HEK293 (cell line): Measurements from ENCODE around the gene EPHA4.

ENCODE experiments used
- CTCF ChIA-PET: fragments of 350-600 bp; formaldehyde crosslinking; extraction: SDS; loops from one replicate; lab custom pipeline; 2021; ENCODE audit warnings: antibody characterized with exemption; lab: Yijun Ruan, JAX
- POLR2A ChIA-PET: fragments of 300-600 bp; formaldehyde crosslinking; extraction: SDS; loops from one replicate; lab custom pipeline; 2020; ENCODE audit warnings: antibody characterized with exemption, inconsistent platforms; lab: Yijun Ruan, JAX
- H3K27ac ChIP-seq: fragments of 200-500 bp; sonication (Bioruptor generic); 2 replicates; pipeline ENCODE4 v1.5.1; 2014; ENCODE audit warnings: low read depth, low read length, control low read depth, inconsistent platforms; ENCODE audit errors: extremely low read depth
- H3K36me3 ChIP-seq, 2 experiments: fragments of 200-500 bp in 1 of 2; sonication (Bioruptor generic) in 1 of 2; 1 replicate in 1 of 2; 2 replicates in 1 of 2; pipeline ENCODE4 v1.5.1; 2014 to 2017; ENCODE audit warnings: inconsistent platforms in 2 of 2, low read length in 2 of 2; ENCODE audit not compliant: control insufficient read depth in 2 of 2, insufficient read depth in 1 of 2
- H3K4me1 ChIP-seq: fragments of 200-500 bp; sonication (Bioruptor generic); 2 replicates; pipeline ENCODE4 v1.5.1; 2014; ENCODE audit warnings: mild to moderate bottlenecking, low read length, inconsistent platforms; ENCODE audit not compliant: control insufficient read depth, insufficient read depth
- H3K4me3 ChIP-seq: 2 replicates; pipeline ENCODE4 v1.5.1; 2011; ENCODE audit warnings: low read depth, mild to moderate bottlenecking, control low read depth, low read length, moderate library complexity
- H3K9me3 ChIP-seq: fragments of 200-500 bp; sonication (Bioruptor generic); 2 replicates; pipeline ENCODE4 v1.5.1; 2014; ENCODE audit warnings: low read depth, low read length, inconsistent platforms; ENCODE audit not compliant: control insufficient read depth, insufficient read depth
- BCL11A ChIP-seq: fragments of 450-650 bp; formaldehyde crosslinking; IDR thresholded peaks from 2 replicates; pipeline ENCODE4 v1.5.1; 2016; ENCODE audit warnings: low read depth, missing biosample characterization, missing genetic modification characterization
- HOXA7 ChIP-seq: sonication (generic); formaldehyde crosslinking; IDR thresholded peaks from 2 replicates; pipeline ENCODE4 v1.8.1; 2022; ENCODE audit warnings: missing genetic modification reagents, borderline replicate concordance
- HOXD13 ChIP-seq: sonication (generic); formaldehyde crosslinking; IDR thresholded peaks from 2 replicates; pipeline ENCODE4 v1.8.0; 2022; ENCODE audit warnings: missing genetic modification reagents, borderline replicate concordance
- IKZF3 ChIP-seq: fragments of 450-650 bp; IDR thresholded peaks from 2 replicates; pipeline ENCODE4 v1.5.0; 2018; ENCODE audit warnings: missing biosample characterization, mild to moderate bottlenecking, missing genetic modification characterization, moderate library complexity
- KLF1 ChIP-seq: fragments of 450-650 bp; formaldehyde crosslinking; IDR thresholded peaks from 2 replicates; pipeline ENCODE4 v1.5.1; 2016; ENCODE audit warnings: missing biosample characterization, missing genetic modification characterization
- RBAK ChIP-seq: fragments of 450-650 bp; formaldehyde crosslinking; IDR thresholded peaks from 2 replicates; pipeline ENCODE4 v1.5.1; 2016; ENCODE audit warnings: missing biosample characterization, missing genetic modification characterization
- YY1 ChIP-seq: fragments of 450-650 bp; formaldehyde crosslinking; IDR thresholded peaks from 2 replicates; pipeline ENCODE4 v1.5.1; 2018; ENCODE audit warnings: missing biosample characterization, missing genetic modification characterization
- ZFHX2 ChIP-seq: fragments of 450-650 bp; formaldehyde crosslinking; conservative IDR thresholded peaks from 2 replicates; pipeline ENCODE4 v1.5.1; 2016; ENCODE audit warnings: missing biosample characterization, missing genetic modification characterization
- ZNF140 ChIP-seq: fragments of 450-650 bp; formaldehyde crosslinking; IDR thresholded peaks from 2 replicates; pipeline ENCODE4 v1.5.1; 2016; ENCODE audit warnings: missing biosample characterization, missing genetic modification characterization
- ZNF202 ChIP-seq: fragments of 450-650 bp; formaldehyde crosslinking; IDR thresholded peaks from 2 replicates; pipeline ENCODE4 v1.5.1; 2016; ENCODE audit warnings: missing biosample characterization, missing genetic modification characterization, borderline replicate concordance
- ZNF335 ChIP-seq: fragments of 450-650 bp; formaldehyde crosslinking; conservative IDR thresholded peaks from 2 replicates; pipeline ENCODE4 v1.5.1; 2016; ENCODE audit warnings: missing biosample characterization, missing genetic modification characterization
- ZNF394 ChIP-seq: fragments of 450-650 bp; formaldehyde crosslinking; IDR thresholded peaks from 2 replicates; pipeline ENCODE4 v1.5.1; 2016; ENCODE audit warnings: missing biosample characterization, missing genetic modification characterization, mild to moderate bottlenecking, moderate library complexity, borderline replicate concordance
- ZNF423 ChIP-seq: fragments of 450-650 bp; formaldehyde crosslinking; IDR thresholded peaks from 2 replicates; pipeline ENCODE4 v1.5.1; 2016; ENCODE audit warnings: missing biosample characterization, missing genetic modification characterization
- ZNF426 ChIP-seq: fragments of 450-650 bp; formaldehyde crosslinking; IDR thresholded peaks from 2 replicates; pipeline ENCODE4 v1.5.1; 2017; ENCODE audit warnings: missing biosample characterization, missing genetic modification characterization, mild to moderate bottlenecking, inconsistent platforms, moderate library complexity
- ZNF433 ChIP-seq: fragments of 450-650 bp; formaldehyde crosslinking; IDR thresholded peaks from 2 replicates; pipeline ENCODE4 v1.5.1; 2016; ENCODE audit warnings: missing biosample characterization, missing genetic modification characterization, low read depth
- ZNF558 ChIP-seq: fragments of 450-650 bp; formaldehyde crosslinking; IDR thresholded peaks from 2 replicates; pipeline ENCODE4 v1.5.1; 2016; ENCODE audit warnings: missing biosample characterization, missing genetic modification characterization
- ZNF629 ChIP-seq: fragments of 450-650 bp; formaldehyde crosslinking; IDR thresholded peaks from 2 replicates; pipeline ENCODE4 v1.5.1; 2017; ENCODE audit warnings: missing biosample characterization, missing genetic modification characterization
- ZNF658 ChIP-seq: fragments of 450-650 bp; formaldehyde crosslinking; IDR thresholded peaks from 2 replicates; pipeline ENCODE4; 2016; ENCODE audit warnings: missing biosample characterization, missing genetic modification characterization
- TF ChIP-seq, protein P1 (sequence below): fragments of 450-650 bp; formaldehyde crosslinking; IDR thresholded peaks from 2 replicates; pipeline ENCODE4 v1.5.1; 2017; ENCODE audit warnings: missing biosample characterization, mild to moderate bottlenecking, missing genetic modification characterization, moderate library complexity
- TF ChIP-seq, protein P2 (sequence below): fragments of 450-650 bp; formaldehyde crosslinking; IDR thresholded peaks from 2 replicates; pipeline ENCODE4 v1.5.1; 2016; ENCODE audit warnings: missing biosample characterization, missing genetic modification characterization
- TF ChIP-seq, protein P3 (sequence below): fragments of 450-650 bp; formaldehyde crosslinking; IDR thresholded peaks from 2 replicates; pipeline ENCODE4 v1.5.1; 2017; ENCODE audit warnings: missing biosample characterization, missing genetic modification characterization

The EPHA4 gene

DNA sequence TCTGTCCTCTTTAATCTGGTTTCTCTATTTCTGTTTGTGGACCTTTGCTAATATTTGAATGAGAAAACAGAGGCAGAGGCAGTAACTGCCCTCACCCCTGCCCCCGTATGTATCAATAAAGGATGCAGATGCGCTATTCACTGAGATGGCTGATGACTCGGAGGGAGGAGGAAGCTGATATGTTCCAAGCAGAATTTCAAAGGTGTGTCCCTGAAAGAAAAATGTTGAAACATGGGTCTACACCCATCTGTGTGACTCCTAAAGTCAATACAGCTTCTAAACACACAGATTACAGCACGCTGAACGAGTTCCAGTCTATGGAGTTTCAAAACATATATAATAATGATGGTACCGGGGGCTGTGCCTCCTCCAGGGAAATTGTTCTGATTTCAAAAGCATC lies 38.8 kb downstream of the EPHA4 start:
- CTCF ChIA-PET, result no interaction called here
- H3K9me3 ChIP-seq, result no peaks in the 10 kb centered on the region
- H3K4me3 ChIP-seq, result no peak overlapping the region
- peak; percentile 36; the same call in 1 of the 2 replicates for TF ChIP-seq KLF1 (tag by site-specific recombination)
- TF ChIP-seq IKZF3 (tag by site-specific recombination), result no peak
- H3K27ac ChIP-seq, result no peak overlapping the region
- POLR2A ChIA-PET, result no interaction called here
- peaks cover 24% of the 10 kb centered on the region for H3K4me1 ChIP-seq
- no peaks in the 10 kb centered on the region for H3K36me3 ChIP-seq

DNA sequence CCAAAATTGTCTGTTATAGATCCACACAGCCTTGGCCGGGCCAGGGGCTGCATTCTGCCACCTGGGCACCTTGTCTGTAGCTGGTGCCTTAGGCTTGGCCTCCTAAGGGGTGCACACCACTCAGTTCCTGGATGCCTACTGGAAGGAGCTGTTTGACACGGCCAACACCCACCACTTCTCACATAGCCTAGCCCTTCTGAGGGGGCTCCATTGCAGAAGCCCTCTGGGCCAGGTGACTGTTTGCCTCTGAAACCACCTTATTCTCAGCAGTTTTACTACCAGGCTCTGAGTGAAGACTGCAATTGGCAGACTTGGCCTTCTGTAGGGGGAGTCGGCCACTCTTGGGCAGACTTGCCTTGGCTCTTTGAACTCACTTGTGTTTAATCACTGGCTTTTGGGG lies 39.5 kb downstream of the EPHA4 start:
- TF ChIP-seq, protein P1, sequence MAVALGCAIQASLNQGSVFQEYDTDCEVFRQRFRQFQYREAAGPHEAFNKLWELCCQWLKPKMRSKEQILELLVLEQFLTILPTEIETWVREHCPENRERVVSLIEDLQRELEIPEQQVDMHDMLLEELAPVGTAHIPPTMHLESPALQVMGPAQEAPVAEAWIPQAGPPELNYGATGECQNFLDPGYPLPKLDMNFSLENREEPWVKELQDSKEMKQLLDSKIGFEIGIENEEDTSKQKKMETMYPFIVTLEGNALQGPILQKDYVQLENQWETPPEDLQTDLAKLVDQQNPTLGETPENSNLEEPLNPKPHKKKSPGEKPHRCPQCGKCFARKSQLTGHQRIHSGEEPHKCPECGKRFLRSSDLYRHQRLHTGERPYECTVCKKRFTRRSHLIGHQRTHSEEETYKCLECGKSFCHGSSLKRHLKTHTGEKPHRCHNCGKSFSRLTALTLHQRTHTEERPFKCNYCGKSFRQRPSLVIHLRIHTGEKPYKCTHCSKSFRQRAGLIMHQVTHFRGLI (tag by site-specific recombination), result no peak
- TF ChIP-seq ZNF558 (tag by site-specific recombination) (no peak), ZNF140 (tag by site-specific recombination) (no peak), ZNF629 (tag by site-specific recombination) (no peak), ZNF202 (no peak), HOXD13 (CRISPR knock-in tag) (no peak), BCL11A (no peak), RBAK (tag by site-specific recombination) (no peak), YY1 (tag by site-specific recombination) (no peak), ZNF433 (tag by site-specific recombination) (no peak), ZNF658 (tag by site-specific recombination) (no peak), HOXA7 (CRISPR knock-in tag) (no peak), ZNF394 (no peak), ZNF335 (tag by site-specific recombination) (no peak), ZNF426 (tag by site-specific recombination) (no peak), ZNF423 (tag by site-specific recombination) (no peak), ZFHX2 (no peak)
- TF ChIP-seq, protein P2, sequence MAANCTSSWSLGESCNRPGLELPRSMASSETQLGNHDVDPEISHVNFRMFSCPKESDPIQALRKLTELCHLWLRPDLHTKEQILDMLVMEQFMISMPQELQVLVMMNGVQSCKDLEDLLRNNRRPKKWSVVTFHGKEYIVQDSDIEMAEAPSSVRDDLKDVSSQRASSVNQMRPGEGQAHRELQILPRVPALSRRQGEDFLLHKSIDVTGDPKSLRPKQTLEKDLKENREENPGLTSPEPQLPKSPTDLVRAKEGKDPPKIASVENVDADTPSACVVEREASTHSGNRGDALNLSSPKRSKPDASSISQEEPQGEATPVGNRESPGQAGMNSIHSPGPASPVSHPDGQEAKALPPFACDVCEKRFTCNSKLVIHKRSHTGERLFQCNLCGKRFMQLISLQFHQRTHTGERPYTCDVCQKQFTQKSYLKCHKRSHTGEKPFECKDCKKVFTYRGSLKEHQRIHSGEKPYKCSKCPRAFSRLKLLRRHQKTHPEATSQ (tag by site-specific recombination), result no peak
- TF ChIP-seq, protein P3, sequence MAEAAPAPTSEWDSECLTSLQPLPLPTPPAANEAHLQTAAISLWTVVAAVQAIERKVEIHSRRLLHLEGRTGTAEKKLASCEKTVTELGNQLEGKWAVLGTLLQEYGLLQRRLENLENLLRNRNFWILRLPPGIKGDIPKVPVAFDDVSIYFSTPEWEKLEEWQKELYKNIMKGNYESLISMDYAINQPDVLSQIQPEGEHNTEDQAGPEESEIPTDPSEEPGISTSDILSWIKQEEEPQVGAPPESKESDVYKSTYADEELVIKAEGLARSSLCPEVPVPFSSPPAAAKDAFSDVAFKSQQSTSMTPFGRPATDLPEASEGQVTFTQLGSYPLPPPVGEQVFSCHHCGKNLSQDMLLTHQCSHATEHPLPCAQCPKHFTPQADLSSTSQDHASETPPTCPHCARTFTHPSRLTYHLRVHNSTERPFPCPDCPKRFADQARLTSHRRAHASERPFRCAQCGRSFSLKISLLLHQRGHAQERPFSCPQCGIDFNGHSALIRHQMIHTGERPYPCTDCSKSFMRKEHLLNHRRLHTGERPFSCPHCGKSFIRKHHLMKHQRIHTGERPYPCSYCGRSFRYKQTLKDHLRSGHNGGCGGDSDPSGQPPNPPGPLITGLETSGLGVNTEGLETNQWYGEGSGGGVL (tag by site-specific recombination), result no peak
- ChIA-PET CTCF (no interaction called here), POLR2A (no interaction called here)
- Histone ChIP-seq H3K4me1 (peaks cover 29% of the 10 kb centered on the region), H3K4me3 (no peak overlapping the region), H3K9me3 (no peaks in the 10 kb centered on the region), H3K36me3 (no peaks in the 10 kb centered on the region), H3K27ac (no peak overlapping the region)
